Cerebellar nuclear complex (tissue), 1 donor: Measurements from ENCODE around the gene ACP3.

ENCODE experiments used
- DNase-seq, 2 experiments: peaks; one replicate each; lab custom pipeline; 2025; lab: John Stamatoyannopoulos, UW

ACP3 gene

DNA sequence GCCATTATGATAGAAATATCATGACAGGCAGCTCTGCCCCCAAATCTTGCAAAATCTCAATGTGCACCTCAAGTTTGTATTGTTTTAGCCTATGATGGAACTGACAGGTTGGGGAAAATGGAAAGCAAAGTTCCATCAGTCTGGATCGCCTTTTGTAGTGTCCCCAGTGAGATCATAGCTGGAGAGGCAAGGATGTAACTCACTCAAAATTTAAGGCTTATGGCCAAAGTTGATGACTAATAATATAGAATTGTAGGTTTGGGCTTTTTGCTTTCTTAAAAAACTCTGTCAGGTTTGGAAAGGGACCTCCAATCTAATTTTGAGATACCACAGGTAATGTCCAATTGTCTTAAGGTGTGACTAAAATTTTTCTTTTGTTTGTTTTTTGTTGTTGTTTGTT is 1.4 kb upstream of the ACP3 start:
- DNase-seq, result no peak

DNA sequence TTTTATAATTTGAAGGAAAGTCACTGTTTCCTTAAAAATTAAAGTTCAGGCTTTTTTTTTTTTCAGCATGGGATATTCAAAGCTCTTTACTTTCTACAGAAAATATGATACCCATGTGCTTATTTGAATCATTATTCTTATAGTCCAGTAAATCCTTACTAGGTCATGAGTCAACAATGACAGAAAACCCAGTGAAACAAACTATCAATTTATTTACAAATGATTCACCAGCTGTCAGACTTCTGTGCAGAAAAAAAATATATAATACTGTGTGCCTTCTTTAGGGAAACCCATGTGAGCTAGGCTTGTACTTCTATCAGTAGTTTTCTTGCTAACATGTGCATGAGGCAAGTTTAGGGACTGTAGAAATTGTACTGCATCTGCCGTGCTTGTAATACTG is 1.2 kb downstream of the ACP3 start:
- DNase-seq, result no peak

DNA sequence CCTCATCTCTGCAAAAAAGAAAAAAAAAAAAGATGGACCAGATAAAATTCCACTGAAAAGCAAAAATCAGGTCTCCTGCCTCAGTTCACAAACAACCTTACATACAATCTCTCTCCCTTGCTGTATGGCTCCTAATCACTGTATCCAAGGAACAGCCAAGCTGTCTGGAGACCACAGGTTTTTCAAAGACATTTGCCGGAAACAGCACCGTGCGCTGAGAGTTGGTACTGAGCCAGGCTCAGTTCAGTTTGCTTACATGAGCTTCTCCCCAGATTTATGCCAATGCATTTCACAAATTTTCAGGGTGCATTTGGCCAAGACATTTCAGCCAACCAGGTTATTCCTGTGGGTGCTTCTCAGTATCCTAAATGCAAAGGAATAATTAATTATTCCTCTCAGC is 4.1 kb downstream of the ACP3 start:
- no peak for DNase-seq

GRCh38 chr3:132325103-132325606 is 7.9 kb downstream of the ACP3 start:
- no peak for DNase-seq

DNA sequence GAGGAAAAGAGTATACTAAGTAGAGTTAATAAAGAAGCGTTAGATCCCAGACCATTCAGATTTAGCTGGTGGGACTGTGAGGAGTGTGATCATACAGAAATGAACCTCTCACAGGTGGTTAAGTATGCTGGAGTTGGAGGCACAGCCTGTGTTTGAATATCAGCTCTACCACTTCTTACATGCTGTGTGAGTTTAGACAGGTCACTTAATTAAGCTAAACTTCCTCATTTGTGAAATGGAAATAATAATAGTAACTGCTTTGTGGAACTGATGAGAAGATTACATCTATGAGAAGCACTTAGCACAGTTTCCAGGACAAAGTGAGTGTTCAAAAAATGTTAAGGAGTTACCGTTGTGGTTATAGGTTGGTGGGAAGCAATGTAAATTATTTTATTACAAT is 8.4 kb downstream of the ACP3 start:
- no peak for DNase-seq

- no peak for DNase-seq
Observed at GRCh38 chr3:132326251-132326650, 9.0 kb downstream of the ACP3 start.

DNA sequence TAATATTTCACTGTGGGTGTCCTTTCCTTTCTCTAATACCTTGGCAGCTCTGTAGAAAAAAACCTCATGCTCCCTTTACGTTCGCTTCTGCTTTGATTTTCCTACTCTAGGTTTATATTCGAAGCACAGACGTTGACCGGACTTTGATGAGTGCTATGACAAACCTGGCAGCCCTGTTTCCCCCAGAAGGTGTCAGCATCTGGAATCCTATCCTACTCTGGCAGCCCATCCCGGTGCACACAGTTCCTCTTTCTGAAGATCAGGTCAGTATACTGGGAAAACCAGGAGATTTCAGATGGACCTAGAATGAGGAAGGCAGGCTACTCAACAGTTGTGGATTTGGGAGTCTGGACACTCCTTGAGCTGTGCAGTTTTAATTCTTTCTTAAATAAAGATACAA is 14.9 kb downstream of the ACP3 start:
- DNase-seq, result no peak

DNA sequence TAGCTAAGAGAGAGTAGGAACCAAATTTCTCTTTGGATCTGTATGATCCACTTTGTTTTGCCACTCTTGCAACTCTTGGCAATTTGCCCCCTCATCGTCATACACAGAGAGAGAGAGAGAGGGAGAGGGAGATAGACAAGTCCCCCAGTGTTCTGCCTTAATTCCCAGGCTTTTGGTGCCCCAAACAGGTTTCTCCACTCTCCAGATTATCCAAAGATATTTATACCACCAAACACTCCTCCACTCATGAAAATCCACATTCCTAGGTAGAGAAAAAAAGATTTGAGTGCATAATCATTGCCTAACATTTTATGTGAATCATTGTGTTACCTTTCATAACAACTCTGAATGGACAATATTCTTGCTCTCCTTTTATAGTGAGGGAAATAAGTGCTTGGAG is 15.3 kb downstream of the ACP3 start:
- DNase-seq, result no peak

GRCh38 chr3:132341746-132342145 is 24.5 kb downstream of the ACP3 start:
- DNase-seq, result no peak

DNA sequence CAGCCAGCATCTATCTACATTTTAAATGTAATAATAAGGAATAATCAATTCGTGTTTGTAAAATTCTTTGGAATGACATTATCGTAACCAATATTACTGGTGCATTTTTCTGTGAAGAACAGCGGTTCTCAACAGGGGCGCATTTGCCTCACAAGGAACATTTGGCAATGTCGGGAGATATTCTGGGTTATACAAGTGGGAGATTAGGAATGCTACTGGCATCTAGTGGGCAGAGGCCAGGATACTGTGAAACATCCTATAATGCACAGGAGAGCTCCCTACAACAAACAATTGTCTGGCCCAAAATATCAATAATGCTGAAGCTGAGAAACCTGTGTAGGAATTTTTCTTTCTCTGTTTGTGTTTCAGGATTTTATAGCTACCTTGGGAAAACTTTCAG is 25.0 kb downstream of the ACP3 start:
- no peak for DNase-seq

DNA sequence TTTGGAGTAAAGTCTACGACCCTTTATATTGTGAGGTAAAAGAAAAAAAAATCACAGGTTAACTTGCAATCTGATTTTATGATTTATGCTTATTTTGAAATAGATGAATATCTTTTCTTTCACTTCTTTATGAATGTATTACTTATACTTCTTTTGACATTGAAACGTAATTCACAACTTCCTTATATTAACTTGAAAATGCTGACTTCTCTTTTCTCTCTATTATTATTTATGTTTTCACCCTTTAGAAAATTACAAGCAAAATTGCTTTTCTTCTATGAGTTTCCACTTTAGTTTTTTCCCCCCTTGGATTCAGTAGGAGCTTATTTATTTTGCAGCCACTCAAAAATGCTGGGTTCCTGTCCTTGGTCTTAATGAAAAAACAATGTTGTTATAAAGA is 25.4 kb downstream of the ACP3 start:
- DNase-seq, result no peak

DNA sequence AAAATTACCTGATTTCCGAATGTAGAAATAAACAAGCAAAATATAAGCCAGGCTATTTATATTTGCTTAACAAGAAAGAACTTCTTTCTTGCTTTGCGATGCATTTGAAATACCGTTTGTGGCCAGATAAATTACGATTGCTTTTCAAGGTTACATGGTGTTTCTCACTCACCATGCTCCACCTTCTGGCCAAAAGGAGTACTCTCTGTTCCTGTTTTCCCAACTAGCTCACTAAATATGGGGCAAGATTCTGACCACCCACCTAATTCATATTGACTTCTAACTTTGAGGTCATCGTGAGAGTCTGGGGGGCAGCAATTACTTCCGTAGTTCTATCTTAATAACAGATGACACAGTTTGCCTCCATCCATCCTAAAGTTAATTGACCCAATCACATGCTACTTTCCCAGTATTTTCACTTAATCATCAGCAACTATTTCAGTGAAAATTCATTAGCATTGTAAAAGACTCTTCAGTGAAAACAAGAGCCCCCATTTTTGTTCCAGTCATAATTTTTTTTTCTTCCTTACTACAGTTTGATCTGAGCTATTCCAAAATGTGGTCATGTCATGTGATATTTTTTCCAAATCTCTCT is 25.9 kb downstream of the ACP3 start:
- DNase-seq, result no peak

DNA sequence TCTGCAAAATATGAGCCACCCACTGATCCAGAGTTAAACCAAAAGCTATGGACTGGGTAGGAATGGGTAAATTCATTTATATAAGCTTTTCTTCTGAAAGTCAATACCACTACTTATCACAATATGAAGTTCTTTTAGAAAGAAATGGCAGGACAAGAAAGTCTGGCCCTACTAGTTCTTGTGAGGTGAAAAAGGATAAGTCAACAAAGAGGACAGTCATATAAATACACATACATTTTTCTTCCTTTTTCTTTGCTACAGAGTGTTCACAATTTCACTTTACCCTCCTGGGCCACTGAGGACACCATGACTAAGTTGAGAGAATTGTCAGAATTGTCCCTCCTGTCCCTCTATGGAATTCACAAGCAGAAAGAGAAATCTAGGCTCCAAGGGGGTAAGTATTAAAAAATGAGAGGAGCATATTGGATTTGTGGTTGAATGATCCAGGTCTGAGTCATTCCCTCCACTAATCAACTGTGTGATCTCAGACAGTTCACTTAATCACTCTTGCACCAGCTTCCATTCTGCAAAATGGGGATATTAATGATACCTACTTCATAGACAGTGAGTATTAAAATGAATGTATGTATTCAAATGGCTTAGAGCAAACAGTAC is 27.6 kb downstream of the ACP3 start:
- no peak for DNase-seq

- DNase-seq, result no peak
Observed at GRCh38 chr3:132346841-132347736, 29.9 kb downstream of the ACP3 start.

DNA sequence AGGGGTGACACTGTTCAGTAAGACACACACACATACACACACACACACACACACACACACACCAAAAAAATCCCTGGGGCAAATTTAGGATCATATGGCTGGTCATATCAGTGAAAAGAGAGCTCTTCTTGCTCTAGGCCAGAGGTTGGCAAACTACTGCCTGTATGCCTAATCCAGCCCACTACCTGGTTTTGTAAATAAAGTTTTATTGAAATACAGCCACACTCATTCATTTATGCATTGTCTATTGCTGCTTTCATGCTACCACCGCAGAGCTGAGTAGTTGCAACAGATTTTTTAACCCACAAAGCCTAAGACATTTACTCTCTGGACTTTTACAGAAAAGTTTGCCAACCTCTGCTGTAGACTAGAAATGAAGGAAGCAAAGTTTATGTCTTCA is 30.6 kb downstream of the ACP3 start:
- no peak for DNase-seq

GRCh38 chr3:132348531-132348930 is 31.3 kb downstream of the ACP3 start:
- no peak for DNase-seq

DNA sequence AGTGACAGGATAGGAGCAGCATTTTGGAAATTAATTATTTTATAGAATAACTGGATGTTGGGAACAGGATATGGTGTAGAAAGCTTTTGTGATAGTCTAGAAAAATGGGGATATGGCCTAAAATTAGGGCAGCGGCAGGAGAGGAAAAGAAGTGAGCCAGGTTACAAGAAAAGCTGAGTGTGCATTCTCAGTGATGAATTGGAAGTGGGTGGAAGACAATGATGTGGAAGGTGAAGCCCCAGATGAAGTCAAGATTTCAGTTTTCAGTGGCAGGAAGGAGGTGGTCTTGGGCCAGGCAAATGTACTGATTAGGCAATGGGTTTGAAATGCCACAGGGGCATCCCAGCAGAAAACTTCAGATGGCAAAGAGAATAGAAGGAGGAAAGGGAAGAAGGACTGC is 33.6 kb downstream of the ACP3 start:
- no peak for DNase-seq

DNA sequence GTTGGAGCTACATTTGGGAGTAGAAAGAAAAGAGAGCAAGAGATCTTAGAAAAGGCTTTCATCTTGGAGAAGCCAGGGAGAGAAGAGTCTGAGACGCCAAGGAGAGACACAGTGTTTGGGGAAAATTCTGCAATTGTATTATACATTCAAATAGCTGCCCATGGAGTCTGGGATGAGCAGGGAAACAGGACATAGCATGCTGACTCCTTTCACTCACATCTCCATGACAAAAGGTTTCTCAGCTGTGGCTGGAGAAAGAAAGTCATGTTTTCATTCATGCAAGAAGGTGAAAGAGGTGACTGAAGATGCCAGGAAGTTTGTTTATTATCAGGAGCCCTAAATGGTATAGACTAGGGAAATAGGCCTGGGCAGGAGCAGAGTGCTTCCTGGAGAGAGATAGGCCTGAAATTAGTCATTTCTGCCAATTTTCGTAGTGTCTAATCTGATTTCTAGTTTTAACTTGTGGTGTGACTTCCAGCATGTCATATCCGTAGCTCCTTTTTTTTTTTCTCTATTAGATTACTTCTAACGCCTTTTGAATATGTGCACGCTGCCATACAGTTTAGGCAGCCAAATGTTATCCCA is 34.1 kb downstream of the ACP3 start:
- DNase-seq, result no peak

GRCh38 chr3:132352556-132353143 is 35.4 kb downstream of the ACP3 start:
- no peak for DNase-seq

- DNase-seq, result no peak
Observed at GRCh38 chr3:132354916-132355702, 37.9 kb downstream of the ACP3 start.

GRCh38 chr3:132356568-132356967 is 39.4 kb downstream of the ACP3 start:
- no peak for DNase-seq

DNA sequence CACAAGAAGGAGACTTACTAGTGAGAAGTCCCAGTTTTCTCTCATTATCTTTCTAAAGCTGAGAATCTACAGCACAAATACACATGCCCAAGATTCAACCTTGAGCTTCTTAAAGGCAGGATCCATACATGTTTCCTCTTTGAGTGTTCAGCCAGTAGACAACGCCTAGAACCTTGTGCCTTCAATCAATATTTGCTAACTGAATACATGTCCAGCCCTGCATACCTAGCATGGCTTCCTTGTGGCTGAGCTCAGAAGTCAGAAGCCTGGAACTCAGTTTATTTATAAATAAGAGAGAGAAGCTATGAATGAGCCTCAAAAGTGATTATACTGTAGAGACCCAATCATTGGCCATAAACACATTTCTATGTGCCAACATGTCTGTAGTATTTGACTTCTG is 43.5 kb downstream of the ACP3 start:
- no peak for DNase-seq
